Fibroblast of pulmonary artery (primary cell): ENCODE data around the gene CACNA1D.

Source experiments
- DNase-seq: peaks from one replicate; pipeline ENCODE4 v3.0.0-alpha.2; 2010; ENCODE audit warnings: low read depth
- H3K4me3 ChIP-seq: replicated peaks from 2 replicates; pipeline ENCODE4 v1.5.1; 2011; ENCODE audit warnings: low read depth, mild to moderate bottlenecking, control low read depth, low read length, moderate library complexity
- CTCF ChIP-seq: IDR thresholded peaks from 2 replicates; pipeline ENCODE4 v1.5.1; 2011; ENCODE audit warnings: mild to moderate bottlenecking, control low read depth, low read length, inconsistent platforms; ENCODE audit errors: missing control alignments

Gene CACNA1D

DNA sequence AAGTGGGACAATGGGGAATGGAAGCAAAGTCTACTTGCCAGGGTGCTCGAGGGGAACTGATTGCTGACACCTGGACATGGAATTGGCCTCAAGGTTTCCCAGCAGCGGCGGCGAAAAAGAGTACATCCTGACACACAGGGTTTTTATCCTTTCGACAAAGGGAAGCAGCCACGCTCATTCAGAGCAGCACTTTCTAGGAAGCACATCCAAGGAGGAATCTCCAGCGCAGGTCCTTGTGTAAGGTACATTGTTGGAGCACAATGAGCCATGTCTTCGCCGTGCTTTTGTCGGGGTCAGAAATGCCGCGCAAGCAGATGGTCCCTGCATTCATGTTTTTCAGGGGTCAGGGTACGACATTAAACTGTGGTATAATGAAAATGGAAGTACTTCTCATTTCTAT is 16.8 kb downstream of the CACNA1D start:
- DNase-seq, result no peak
- TF ChIP-seq CTCF, result no peak
- H3K4me3 ChIP-seq, result no peak overlapping the region

DNA sequence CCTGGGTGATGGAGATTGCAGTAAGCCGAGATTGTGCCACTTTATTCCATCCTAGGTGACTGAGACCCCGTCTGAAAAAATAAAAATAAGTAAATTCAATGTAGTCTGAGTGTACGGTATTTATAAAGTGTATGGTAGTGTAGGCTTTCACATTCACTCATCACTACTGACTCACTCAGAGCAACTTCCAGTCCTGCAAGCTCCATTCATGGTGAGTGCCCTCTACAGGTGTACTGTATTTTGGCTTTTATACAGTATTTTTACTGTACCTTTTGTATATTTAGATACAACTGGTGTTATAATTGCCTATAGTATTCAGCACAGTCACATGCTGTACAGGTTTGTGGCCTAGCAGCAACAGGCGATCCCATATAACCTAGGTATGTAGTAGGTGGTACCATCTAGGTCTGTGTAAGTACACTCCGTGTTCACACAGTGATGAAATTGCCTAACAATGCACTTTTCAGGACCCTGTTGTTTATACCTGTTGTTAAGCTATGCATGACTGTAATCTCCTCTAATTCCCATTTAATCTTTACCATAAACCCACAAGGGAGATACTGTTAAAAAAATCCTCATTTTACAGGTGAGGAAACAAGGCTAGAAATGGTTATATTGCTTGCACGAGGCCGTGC is 19.3 kb downstream of the CACNA1D start:
- TF ChIP-seq CTCF, result no peak
- peak; percentile 1 for DNase-seq
- H3K4me3 ChIP-seq, result no peak overlapping the region

- DNase-seq, result no peak
- H3K4me3 ChIP-seq, result no peak overlapping the region
- no peak for TF ChIP-seq CTCF
Measured at GRCh38 chr3:53516339-53516738, 21.9 kb downstream of the CACNA1D start.

DNA sequence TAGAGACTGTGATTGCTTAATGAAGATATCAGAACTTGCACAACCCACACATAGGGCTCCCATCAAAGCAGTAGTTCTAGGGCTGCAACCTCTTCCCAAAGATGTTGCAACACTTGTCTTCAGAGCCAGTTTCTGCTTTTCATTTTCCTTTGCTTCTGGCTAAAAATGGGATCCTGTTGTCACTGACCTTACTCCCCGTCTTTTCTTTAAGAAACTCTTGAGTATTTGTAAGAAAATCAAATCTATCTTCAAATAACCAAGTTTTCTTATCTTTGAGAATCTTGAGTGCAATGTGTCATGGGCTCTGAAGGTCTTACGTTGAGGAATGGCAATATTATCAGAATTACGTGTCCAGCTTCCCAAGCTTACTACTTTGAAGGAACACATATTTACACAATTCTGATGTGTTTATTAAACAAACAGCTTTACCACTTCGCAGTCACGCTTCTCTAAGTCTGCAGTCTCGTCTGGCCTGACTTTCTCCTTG is 24.1 kb downstream of the CACNA1D start:
- no peak overlapping the region for H3K4me3 ChIP-seq
- DNase-seq, result peak; percentile 2
- TF ChIP-seq CTCF, result no peak

DNA sequence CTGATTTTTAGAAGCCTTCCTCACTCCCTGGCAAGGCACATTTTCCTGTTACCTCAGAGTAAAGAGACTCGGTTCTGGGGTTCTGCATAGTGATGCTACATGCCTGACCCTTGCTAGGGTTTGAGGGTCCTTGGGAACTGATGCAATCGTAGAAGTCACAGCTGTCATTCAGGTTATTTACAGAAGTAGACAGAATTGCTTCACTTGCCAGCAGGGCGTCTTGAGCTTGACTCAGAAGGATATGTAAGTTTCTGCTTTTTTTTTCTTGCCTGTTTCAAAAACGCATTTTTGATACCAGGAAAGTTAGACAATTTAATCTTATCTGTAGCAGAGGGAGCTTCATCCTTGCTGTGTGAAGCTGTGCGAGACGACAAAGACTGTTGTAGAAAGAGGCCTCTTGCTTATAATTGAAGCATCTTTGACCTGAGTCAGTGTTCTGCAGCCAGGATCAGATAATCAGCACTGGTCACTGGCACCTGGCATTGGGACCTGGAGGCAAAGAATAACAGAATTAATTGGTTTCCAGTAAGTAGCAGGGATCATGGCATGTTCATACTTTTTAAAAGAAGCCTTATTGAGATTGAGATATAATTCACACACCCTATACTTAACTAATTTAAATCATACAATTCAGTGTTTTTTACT is 24.8 kb downstream of the CACNA1D start:
- H3K4me3 ChIP-seq, result no peak overlapping the region
- TF ChIP-seq CTCF, result no peak
- no peak for DNase-seq

- TF ChIP-seq CTCF, result no peak
- H3K4me3 ChIP-seq, result no peak overlapping the region
- no peak for DNase-seq
Measured at GRCh38 chr3:53523346-53523745, 28.9 kb downstream of the CACNA1D start.

DNA sequence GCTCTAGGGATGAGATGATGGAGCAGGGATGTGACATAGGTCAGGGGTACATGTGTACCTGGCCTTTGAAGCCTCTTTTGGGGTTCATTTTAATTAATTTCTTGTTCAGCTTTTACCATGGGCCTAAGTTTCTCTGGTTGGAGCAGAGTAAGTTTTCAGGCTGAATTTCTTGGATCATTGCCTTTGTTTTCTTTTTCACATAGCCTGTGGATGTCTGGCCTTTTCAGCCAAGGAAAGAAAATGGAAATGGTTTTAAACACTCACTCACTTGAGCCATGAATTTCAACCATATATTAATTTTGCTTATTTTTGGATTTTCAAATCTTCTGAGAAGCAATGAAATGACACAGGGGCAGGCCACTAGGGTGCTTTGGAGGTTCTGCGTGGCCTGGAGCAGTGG is 30.2 kb downstream of the CACNA1D start:
- TF ChIP-seq CTCF, result no peak
- no peak overlapping the region for H3K4me3 ChIP-seq
- DNase-seq, result no peak
